Breast epithelium (tissue), 4 donors: ENCODE data around the gene ANGPTL2. TPM values are rescaled to one million over a fixed set of nuclear protein-coding genes. Genes with fewer than 3 reads are reported as not detected.

Experiments used
- DNase-seq, 2 donors: peaks; one replicate each; pipeline ENCODE4 v3.0.0-alpha.2; 2019; ENCODE audit warnings: low spot score in 2 of 2
- H3K27ac ChIP-seq, 2 donors: fragments of 200-600 bp; sonication (generic) in 1 of 2; one replicate each; pipeline ENCODE4 v1.5.1; 2016 to 2019; ENCODE audit warnings: mild to moderate bottlenecking in 1 of 2
- H3K27me3 ChIP-seq, 2 donors: fragments of 200-600 bp; sonication (generic) in 1 of 2; one replicate each; pipeline versions ENCODE4 v1.5.1 to v1.6.0; 2017 to 2019; ENCODE audit warnings: control low read depth in 1 of 2, mild to moderate bottlenecking in 1 of 2
- H3K36me3 ChIP-seq: fragments of 200-600 bp; one replicate; pipeline ENCODE4 v1.5.1; 2019
- H3K4me1 ChIP-seq, 2 donors: fragments of 200-600 bp; sonication (generic); one replicate each; pipeline ENCODE4 v1.5.1; 2016 to 2019; ENCODE audit warnings: control low read depth in 1 of 2
- H3K4me3 ChIP-seq, 3 donors: fragments of 200-600 bp; sonication (generic); 1 replicate in 2 of 3; 2 replicates in 1 of 3; pipeline ENCODE4 v1.5.1; 2016 to 2019; ENCODE audit warnings: mild to moderate bottlenecking in 3 of 3, moderate library complexity in 2 of 3
- H3K9me3 ChIP-seq, 2 donors: fragments of 200-600 bp; sonication (generic) in 1 of 2; one replicate each; pipeline ENCODE4 v1.5.1; 2016 to 2019; ENCODE audit warnings: control low read depth in 1 of 2
- POLR2A ChIP-seq: fragments of 450-650 bp; IDR thresholded peaks from one replicate; pipeline ENCODE4 v1.6.1; 2016; ENCODE audit warnings: antibody characterized with exemption, mild to moderate bottlenecking, moderate library complexity
- POLR2AphosphoS5 ChIP-seq, 3 donors: sonication (generic); formaldehyde crosslinking; IDR thresholded peaks; one replicate each; pipeline ENCODE4 v1.6.1; 2017; ENCODE audit warnings: antibody characterized with exemption in 3 of 3
- intact Hi-C: fragments of 100-400 bp; cut with DNase I; formaldehyde crosslinking; loops from one replicate; pipeline ENCODE4 v1.15.1; 2023; ENCODE audit warnings: low total_unique reads
- total RNA-seq, 3 donors: library from RNA; depleted of rRNA; stranded (reverse); fragments of >200 nt; gene quantifications; one replicate each; pipeline ENCODE4 v1.1.0, GENCODE V29; 2016
- TF ChIP-seq, protein P1 (sequence below), 3 donors: fragments of 450-650 bp; IDR thresholded peaks; one replicate each; pipeline ENCODE4 v1.5.1; 2016 to 2017; ENCODE audit warnings: antibody characterized with exemption in 3 of 3, mild to moderate bottlenecking in 3 of 3, moderate library complexity in 3 of 3

ANGPTL2 gene
- total RNA-seq, 3 donors from 2014 or later: 30.9 to 61.8 (median 51.8) TPM

DNA sequence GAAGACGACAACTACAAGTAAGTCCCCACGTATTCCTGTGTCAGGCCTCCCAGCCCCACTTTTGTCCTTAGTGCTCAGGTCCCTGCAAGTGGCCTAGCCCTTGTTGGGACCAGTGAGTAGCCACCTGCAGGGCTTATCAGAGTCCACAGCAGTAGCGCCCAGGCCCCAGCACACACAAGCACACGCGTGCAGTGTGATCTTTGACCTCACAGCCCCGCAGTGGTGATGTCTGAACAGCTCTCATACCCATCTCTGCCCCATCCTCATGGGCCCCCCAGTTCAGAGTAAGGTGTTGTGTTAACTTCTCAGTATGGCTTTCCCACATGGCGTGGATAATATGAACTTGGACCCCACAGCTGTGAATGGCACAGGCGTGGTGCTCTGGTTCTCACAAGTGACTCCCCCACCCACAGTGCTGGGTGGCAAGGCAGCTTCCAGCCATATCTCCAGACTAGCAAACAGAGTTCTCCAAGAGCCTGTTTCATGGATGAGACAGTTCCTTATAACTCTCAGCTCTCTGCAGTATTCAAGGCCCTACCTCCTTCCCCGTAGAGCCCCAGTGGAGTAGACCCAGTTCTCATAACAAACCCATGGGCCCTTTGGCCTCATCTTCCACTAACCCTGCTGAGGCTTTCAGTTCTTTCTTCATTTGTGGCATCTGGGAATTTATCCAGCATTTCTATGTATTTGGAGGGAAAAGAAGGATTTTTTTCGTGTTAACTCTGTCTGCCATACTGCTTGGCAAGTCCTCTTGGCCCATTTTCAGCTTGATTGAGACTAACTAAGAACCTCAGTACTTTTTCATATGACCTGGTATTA is 46.5 kb upstream of the ANGPTL2 start:
- Histone ChIP-seq H3K4me3 (no peak overlapping the region), H3K27me3 (no peaks in the 10 kb centered on the region), H3K9me3 (no peaks in the 10 kb centered on the region), H3K36me3 (no peaks in the 10 kb centered on the region), H3K4me1 (no peaks in the 10 kb centered on the region), H3K27ac (no peak overlapping the region)
- intact Hi-C loops: no loop called here
- no peak for TF ChIP-seq POLR2AphosphoS5 (IDR thresholded peaks at IDR 0.05)
- no peak for TF ChIP-seq POLR2A
- TF ChIP-seq, protein P1, sequence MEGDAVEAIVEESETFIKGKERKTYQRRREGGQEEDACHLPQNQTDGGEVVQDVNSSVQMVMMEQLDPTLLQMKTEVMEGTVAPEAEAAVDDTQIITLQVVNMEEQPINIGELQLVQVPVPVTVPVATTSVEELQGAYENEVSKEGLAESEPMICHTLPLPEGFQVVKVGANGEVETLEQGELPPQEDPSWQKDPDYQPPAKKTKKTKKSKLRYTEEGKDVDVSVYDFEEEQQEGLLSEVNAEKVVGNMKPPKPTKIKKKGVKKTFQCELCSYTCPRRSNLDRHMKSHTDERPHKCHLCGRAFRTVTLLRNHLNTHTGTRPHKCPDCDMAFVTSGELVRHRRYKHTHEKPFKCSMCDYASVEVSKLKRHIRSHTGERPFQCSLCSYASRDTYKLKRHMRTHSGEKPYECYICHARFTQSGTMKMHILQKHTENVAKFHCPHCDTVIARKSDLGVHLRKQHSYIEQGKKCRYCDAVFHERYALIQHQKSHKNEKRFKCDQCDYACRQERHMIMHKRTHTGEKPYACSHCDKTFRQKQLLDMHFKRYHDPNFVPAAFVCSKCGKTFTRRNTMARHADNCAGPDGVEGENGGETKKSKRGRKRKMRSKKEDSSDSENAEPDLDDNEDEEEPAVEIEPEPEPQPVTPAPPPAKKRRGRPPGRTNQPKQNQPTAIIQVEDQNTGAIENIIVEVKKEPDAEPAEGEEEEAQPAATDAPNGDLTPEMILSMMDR (IDR thresholded peaks at IDR 0.05): no peak
- DNase-seq: no peak

DNA sequence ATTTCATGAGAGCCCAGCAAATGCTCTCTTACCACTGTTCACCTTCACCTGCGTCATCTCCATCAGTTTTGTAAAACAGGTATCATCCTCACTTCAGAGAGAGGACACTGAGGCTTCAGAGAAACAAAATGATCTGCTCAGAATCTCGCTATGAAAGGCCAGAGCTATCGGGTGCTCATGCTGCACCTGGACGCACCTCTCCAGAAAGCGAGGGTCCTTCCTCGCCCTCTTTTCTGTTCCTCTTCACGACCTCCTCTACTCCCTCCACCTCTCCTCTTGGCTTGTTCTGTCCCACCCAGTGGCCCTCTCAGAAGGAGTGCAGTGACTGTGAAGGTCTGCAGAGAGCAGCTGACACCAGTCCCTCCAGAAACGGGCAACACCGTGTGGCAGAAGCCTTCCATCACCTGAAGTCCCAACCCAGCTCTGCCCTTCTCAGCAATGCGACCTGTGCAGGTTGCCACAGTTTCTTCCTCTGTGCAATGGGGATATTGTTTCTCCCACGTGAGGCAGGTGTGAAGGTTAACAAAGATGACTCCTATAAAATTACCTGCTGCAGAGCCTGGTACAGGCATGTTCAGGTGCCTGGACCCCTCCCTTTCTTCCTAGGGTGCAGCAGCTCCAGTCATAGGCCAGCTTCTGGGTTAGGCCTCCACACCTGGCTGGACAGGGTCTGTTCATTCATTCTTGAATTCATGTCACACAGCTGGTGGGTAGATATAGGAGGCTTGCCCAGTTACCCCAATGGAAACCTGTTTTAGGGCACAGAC is 45.3 kb upstream of the ANGPTL2 start:
- no peak overlapping the region for H3K27ac ChIP-seq
- H3K27me3 ChIP-seq: no peaks in the 10 kb centered on the region
- H3K36me3 ChIP-seq: no peaks in the 10 kb centered on the region
- no peak for DNase-seq
- H3K4me1 ChIP-seq: no peaks in the 10 kb centered on the region
- H3K4me3 ChIP-seq: no peak overlapping the region
- no peaks in the 10 kb centered on the region for H3K9me3 ChIP-seq
- intact Hi-C loops: no loop called here
- TF ChIP-seq, protein P1 (IDR thresholded peaks at IDR 0.05): no peak
- TF ChIP-seq POLR2A (no peak), POLR2AphosphoS5 (IDR thresholded peaks at IDR 0.05) (no peak)

DNA sequence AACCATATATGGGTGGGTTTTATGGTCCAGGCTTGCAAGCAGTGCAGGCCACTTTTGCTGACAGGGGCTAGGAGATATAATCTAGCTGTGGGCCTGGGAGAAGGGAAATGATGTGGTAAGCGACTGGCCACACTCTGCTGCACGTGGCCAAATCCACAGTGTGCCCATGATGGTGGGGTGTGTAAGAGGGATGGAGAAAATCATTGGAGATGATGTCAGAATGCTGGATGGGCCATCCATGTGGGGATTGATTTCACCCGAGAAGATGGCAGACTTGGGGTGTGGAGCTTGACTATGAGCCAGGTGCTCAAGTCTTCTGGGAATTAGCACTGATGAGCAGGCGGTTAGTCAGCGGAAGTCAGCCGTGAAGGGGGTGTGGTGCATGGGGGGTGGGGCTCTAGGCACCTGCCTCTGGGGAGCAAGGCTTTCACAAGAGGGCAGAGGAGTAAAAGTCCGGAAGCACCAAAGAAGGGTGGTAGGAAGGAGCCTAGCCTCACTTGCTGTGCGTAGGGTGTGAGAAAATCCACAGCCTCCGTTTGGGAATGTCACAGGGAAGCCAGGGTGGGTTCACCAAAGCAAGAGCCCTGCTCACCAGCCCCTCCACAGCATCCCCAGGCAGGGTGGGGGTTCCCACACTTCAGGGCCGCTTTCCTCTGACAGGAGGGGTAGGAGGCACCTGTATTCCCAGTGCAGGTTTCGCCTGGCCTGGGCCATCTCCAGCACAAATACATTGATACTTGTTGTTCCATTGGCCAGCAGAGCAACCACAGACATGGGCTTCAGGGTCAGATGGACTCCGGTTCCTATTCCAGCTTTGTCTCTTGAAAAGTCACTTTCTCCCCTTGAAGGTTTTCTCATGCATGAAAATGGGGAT is 44.5 kb upstream of the ANGPTL2 start:
- TF ChIP-seq POLR2AphosphoS5 (IDR thresholded peaks at IDR 0.05) (no peak), POLR2A (no peak)
- TF ChIP-seq, protein P1 (IDR thresholded peaks at IDR 0.05): no peak
- no peaks in the 10 kb centered on the region for H3K36me3 ChIP-seq

DNA sequence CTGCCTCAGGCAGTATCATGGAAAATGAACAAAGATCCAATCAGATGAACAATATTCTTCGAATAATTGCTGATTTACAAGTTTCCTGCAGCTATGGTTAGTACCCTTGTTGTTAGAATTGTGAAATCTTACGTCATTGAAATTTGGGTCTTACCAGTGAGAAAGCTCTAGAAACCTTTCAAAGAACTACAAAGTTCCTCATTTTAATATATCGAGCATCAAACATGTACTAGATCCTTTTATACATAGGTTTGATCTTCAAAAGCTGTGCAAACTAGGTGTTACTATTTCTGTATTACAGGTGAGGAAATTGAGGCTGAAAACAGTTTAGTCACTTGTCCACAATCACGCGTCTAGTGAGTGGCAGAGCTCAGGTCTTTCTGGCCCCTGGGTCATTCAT is 43.7 kb upstream of the ANGPTL2 start:
- Histone ChIP-seq H3K9me3 (no peaks in the 10 kb centered on the region), H3K27me3 (no peaks in the 10 kb centered on the region), H3K36me3 (no peaks in the 10 kb centered on the region), H3K27ac (no peak overlapping the region), H3K4me1 (peaks cover 0 to 4% of the 10 kb centered on the region in 2 donors), H3K4me3 (no peak overlapping the region)
- TF ChIP-seq, protein P1 (IDR thresholded peaks at IDR 0.05): no peak
- TF ChIP-seq POLR2AphosphoS5 (IDR thresholded peaks at IDR 0.05): no peak
- no peak for TF ChIP-seq POLR2A
- no peak for DNase-seq
- intact Hi-C loops: no loop called here

More for the DNA sequence above, 44.5 kb upstream of the ANGPTL2 start:
- no peak for DNase-seq
- intact Hi-C loops: no loop called here
- Histone ChIP-seq H3K9me3 (no peaks in the 10 kb centered on the region), H3K27me3 (no peaks in the 10 kb centered on the region), H3K4me1 (no peaks in the 10 kb centered on the region), H3K4me3 (no peak overlapping the region), H3K27ac (no peak overlapping the region)
